ENCODE measurements around the gene CTSH. TPM values are rescaled to one million over a fixed set of nuclear protein-coding genes. Genes with fewer than 3 reads are reported as not detected.
A peak's percentile ranks its signal among the peaks of the same experiment; 100 is the strongest.

The CTSH gene
- total RNA-seq, 1 experiment from 2014 or later = 327 TPM

DNA sequence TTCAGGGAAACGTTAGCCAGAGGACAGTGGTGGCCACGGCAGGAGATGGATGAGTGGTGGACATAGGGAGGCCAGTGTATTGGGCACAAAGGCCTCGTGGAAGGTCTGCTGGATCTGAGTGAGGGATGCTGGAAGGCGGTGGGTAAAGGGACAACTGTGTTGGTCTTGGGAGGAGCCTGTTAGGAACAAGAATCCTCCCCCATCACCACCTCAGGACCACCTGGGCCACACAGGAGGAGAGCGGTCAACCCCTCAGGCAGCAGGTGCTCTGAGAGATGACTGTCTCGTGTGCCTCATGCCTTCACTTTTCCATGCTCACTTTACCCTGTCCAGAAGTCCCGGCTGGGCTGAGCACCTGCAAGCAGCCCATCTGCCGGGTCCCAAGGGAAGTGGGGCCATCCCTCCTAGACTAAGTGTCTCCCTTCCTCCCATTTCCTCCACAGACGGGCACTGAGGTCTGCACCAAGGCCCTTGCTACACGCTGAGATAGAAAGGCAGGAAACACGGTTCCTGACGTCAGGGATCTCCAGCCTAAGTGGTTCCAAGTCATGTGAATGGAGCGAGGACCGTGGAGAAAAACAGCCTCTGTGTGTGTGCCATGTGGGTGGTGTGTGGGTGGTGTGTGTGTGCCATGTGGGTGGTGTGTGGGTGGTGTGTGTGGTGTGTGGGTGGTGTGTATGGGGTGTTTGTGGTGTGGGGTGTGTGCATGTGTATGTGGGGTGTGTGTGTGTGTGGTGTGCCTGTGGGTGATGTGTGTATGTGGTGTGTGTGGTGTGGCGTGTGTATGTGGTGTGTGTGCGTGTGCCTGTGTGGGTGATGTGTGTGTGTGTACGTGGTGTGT, 47.8 kb upstream of the CTSH start:
- H3K27ac Mint-ChIP-seq (ENCODE audit: unreplicated experiment) = no peak overlapping the region

GRCh38 chr15:78991879-78992278, 47.0 kb upstream of the CTSH start:
- H3K36me3 Mint-ChIP-seq (ENCODE audit: insufficient read depth, unreplicated experiment) = peaks cover 10% of the 10 kb centered on the region
- no peaks in the 10 kb centered on the region for H3K9me3 Mint-ChIP-seq (ENCODE audit: low read depth, unreplicated experiment)
- intact Hi-C loops (cut with micrococcal nuclease; ENCODE audit: unreplicated experiment) = no loop called here
- DNase-seq = no peak
- no peak overlapping the region for H3K4me3 Mint-ChIP-seq (ENCODE audit: low read depth, unreplicated experiment)
- H3K27ac Mint-ChIP-seq (ENCODE audit: unreplicated experiment) = no peak overlapping the region
- H3K27me3 Mint-ChIP-seq (ENCODE audit: unreplicated experiment) = no peaks in the 10 kb centered on the region
- CTCF ChIA-PET = interaction anchor here (0.5 kb wide), 1 partner anchor 16 kb away, joined by 4 read pairs; no protein-coding TSS in a partner anchor
- TF ChIP-seq CTCF (IDR thresholded peaks at IDR 0.05; ENCODE audit: unreplicated experiment) = no peak
- peaks cover 43% of the 10 kb centered on the region for H3K4me1 Mint-ChIP-seq (ENCODE audit: low read depth, unreplicated experiment)
- no TSS peak for BruUV-seq (replicated peaks)

More for the DNA sequence above, 47.8 kb upstream of the CTSH start:
- intact Hi-C loops (cut with micrococcal nuclease; ENCODE audit: unreplicated experiment) = no loop called here
- no peak overlapping the region for H3K4me3 Mint-ChIP-seq (ENCODE audit: low read depth, unreplicated experiment)
- no peaks in the 10 kb centered on the region for H3K27me3 Mint-ChIP-seq (ENCODE audit: unreplicated experiment)
- no TSS peak for BruUV-seq (replicated peaks)
- TF ChIP-seq CTCF (IDR thresholded peaks at IDR 0.05; ENCODE audit: unreplicated experiment) = no peak
- no peak for DNase-seq
- H3K9me3 Mint-ChIP-seq (ENCODE audit: low read depth, unreplicated experiment) = no peaks in the 10 kb centered on the region
- CTCF ChIA-PET = no interaction called here
- peaks cover 10% of the 10 kb centered on the region for H3K36me3 Mint-ChIP-seq (ENCODE audit: insufficient read depth, unreplicated experiment)
- H3K4me1 Mint-ChIP-seq (ENCODE audit: low read depth, unreplicated experiment) = peaks cover 42% of the 10 kb centered on the region

- no peak overlapping the region for H3K27ac Mint-ChIP-seq (ENCODE audit: unreplicated experiment)
- no peak for TF ChIP-seq CTCF (IDR thresholded peaks at IDR 0.05; ENCODE audit: unreplicated experiment)
- H3K36me3 Mint-ChIP-seq (ENCODE audit: insufficient read depth, unreplicated experiment) = peaks cover 10% of the 10 kb centered on the region
- DNase-seq = no peak
- BruUV-seq (replicated peaks) = no TSS peak
- peaks cover 39% of the 10 kb centered on the region for H3K4me1 Mint-ChIP-seq (ENCODE audit: low read depth, unreplicated experiment)
- CTCF ChIA-PET = interaction anchor here (0.5 kb wide), 1 partner anchor 16 kb away, joined by 4 read pairs; no protein-coding TSS in a partner anchor
- intact Hi-C loops (cut with micrococcal nuclease; ENCODE audit: unreplicated experiment) = no loop called here
- no peak overlapping the region for H3K4me3 Mint-ChIP-seq (ENCODE audit: low read depth, unreplicated experiment)
- no peaks in the 10 kb centered on the region for H3K9me3 Mint-ChIP-seq (ENCODE audit: low read depth, unreplicated experiment)
- no peaks in the 10 kb centered on the region for H3K27me3 Mint-ChIP-seq (ENCODE audit: unreplicated experiment)
Observed at GRCh38 chr15:78991476-78991875, 46.6 kb upstream of the CTSH start.

- intact Hi-C loops (cut with micrococcal nuclease; ENCODE audit: unreplicated experiment) = no loop called here
Observed at GRCh38 chr15:78990278-78990677, 45.4 kb upstream of the CTSH start.

More at GRCh38 chr15:78990278-78990677, 45.4 kb upstream of the CTSH start:
- TF ChIP-seq CTCF (IDR thresholded peaks at IDR 0.05; ENCODE audit: unreplicated experiment) = no peak
- Mint-ChIP-seq H3K4me1 (ENCODE audit: low read depth, unreplicated experiment) (peaks cover 29% of the 10 kb centered on the region), H3K9me3 (ENCODE audit: low read depth, unreplicated experiment) (no peaks in the 10 kb centered on the region), H3K27ac (ENCODE audit: unreplicated experiment) (peak overlapping the region; percentile 60), H3K27me3 (ENCODE audit: unreplicated experiment) (no peaks in the 10 kb centered on the region), H3K4me3 (ENCODE audit: low read depth, unreplicated experiment) (no peak overlapping the region), H3K36me3 (ENCODE audit: insufficient read depth, unreplicated experiment) (peaks cover 10% of the 10 kb centered on the region)
- CTCF ChIA-PET = interaction anchor here (0.6 kb wide), 1 partner anchor 193 kb away, joined by 4 read pairs; no protein-coding TSS in a partner anchor
- BruUV-seq (replicated peaks) = no TSS peak
- no peak for DNase-seq

Data from Calu3 (cell line).